NCI-H82 treated with DMSO at 0.1 percent for 48 hours (cell line): ENCODE results near the gene PHOX2A.

Source experiments
- DNase-seq: peaks from one replicate; lab custom pipeline; 2025; ENCODE audit not compliant: unreplicated experiment; lab: John Stamatoyannopoulos, UW

Gene PHOX2A

DNA sequence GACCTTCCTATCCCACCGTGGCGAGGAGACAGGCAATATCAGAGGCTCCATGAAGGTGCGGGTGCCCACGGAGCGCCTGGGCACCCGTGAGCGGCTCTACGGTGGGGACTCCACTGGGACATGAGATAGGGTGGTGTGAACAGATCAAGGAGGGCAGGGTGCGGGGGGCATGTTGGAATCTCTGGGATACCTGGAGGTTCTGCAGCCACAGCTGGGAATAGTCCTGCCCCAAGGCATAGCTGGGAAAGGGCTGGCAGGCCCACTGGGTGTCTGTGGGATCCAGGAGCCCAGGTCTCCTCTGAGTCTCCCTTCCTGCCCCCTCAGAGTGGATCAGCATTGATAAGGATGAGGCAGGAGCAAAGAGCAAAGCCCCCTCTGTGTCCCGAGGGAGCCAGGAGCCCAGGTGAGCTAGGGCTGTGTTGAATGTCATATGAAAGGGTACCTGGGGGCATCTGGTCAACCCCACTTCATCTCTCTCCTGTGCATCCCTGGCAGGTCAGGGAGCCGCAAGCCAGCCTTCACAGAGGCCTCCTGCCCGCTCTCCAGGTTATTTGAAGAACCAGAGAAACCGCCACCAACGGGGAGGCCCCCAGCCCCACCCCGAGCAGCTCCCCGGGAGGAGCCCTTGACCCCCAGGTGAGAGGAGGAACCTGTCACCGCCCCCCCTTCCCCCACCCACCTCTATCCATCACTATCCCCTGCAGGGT lies 8.5 kb downstream of the PHOX2A start:
- no peak for DNase-seq

DNA sequence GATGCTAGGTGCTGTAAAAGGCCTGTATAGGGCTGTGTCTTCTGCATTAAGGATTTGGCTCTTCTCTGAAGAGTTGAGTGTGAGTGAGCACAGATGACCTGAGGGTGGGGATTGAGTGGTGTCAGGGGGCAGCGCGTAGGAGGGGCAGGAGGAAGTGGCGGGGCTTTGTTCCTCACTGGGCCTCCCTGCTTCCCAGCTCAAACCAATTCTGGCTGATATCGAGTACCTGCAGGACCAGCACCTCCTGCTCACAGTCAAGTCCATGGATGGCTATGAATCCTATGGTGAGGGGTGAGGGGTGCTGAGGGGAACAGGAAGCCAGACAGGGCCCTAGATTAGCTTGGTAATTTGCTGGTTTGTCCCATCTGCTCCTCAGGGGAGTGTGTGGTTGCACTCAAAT lies 9.1 kb downstream of the PHOX2A start:
- no peak for DNase-seq

DNA sequence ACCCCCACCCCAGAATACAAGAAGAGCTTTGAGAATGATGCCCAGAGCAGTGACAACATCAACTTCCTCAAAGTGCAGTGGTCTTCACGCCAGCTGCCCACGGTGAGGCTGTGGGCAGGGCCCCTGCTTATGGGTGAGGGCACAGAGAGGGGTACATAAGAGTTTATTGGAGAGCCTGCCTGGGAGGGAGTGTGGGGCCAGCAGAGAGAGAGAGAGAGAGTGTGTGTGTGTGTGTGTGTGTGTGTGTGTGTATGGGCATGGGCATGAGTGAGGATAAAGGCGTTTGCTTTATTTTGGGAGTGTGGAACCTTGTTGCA lies 9.5 kb downstream of the PHOX2A start:
- no peak for DNase-seq

DNA sequence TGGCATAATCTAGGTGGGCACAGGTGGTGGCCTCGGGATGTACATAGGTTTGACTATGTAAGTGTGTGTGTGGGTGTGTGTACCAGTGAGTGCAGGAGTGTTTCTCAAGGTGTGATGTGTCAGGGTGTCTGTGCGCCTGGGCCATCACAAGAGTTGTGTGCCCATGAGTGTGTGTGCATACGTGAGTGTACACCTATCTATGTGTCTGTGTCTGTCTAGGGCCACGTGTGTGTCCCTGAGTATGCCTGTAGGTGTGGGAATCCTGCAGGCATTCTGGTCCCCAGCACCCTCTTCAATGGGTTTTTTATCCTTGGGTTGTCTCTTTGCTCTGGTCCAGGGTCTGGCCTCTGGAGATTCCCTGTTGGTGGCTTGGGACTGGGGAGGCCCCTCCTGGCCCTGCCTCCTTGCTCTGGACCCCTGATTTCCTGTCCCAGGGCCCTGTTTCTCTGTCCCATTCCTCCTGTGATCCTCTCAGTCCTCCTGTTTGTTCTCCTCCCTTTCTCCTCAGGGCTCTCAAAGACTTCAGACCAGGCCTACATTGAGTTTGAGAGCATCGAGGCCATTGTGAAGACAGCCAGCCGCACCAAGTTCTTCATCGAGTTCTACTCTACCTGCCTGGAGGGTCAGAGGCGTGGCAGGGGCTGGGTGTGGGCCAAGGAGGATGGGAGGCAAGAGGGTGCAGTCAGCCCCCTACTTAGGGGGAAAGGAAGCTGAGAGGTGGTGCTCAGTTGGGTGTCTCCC lies 10.0 kb downstream of the PHOX2A start:
- DNase-seq = no peak

DNA sequence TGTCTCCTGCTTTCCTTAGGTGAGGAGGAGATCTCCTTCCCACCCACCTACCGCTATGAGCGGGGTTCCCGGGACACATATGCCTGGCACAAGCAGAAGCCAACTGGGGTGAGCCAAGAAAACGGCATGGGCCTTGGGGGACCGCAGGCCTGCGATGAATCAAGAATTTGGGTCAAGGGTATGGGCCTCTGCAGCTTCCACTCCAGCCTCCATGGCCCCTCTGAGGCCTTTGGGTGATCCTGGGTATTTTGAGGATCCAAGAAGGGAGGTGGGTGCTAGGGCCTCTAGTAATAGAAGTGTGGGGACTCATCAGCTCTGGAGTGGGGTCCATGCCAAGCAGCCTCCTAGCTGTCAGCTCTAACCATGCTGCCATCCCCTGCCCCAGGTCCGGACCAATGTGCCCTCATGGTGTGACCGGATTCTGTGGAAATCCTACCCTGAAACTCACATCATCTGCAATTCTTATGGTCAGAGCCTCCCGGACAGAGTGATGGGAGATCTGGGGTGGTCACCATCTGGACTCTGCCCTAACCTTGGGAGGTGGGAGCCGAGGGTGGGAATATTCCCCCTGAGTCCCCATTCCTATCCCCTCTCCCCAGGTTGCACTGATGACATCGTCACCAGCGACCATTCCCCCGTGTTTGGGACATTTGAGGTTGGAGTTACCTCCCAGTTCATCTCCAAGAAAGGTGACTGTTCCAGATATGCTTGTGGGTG lies 10.8 kb downstream of the PHOX2A start:
- DNase-seq = no peak

DNA sequence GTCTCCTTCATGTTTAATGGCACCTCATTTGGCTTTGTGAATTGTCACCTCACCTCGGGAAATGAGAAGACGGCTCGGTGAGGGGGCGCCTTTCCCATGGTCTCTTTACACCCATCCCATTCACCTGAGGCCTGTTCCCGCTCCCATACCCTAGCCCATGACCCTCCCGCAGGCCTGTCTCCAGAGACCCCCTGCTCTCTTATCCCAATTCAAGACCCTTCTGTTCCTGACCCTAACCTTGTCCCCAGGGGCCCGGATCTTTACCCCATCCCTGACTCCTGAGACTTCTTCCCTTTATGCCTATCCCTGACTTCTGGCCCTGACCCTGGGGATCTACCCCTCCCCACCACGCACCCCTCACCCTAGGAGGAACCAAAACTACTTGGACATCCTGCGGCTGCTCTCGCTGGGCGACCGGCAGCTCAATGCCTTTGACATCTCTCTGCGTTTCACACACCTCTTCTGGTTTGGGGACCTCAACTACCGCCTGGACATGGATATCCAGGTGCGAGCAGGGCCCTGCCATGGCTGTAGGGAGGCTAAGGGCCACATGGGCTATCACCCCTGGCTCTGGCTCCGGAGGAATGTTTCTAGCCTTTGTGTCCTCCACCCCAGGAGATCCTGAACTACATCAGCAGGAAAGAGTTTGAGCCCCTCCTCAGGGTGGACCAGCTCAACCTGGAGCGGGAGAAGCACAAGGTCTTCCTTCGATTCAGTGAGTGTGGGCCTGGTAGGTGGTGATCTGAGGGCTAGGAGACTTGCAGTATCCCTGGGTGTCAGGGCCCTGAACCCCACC lies 11.5 kb downstream of the PHOX2A start:
- DNase-seq = no peak

DNA sequence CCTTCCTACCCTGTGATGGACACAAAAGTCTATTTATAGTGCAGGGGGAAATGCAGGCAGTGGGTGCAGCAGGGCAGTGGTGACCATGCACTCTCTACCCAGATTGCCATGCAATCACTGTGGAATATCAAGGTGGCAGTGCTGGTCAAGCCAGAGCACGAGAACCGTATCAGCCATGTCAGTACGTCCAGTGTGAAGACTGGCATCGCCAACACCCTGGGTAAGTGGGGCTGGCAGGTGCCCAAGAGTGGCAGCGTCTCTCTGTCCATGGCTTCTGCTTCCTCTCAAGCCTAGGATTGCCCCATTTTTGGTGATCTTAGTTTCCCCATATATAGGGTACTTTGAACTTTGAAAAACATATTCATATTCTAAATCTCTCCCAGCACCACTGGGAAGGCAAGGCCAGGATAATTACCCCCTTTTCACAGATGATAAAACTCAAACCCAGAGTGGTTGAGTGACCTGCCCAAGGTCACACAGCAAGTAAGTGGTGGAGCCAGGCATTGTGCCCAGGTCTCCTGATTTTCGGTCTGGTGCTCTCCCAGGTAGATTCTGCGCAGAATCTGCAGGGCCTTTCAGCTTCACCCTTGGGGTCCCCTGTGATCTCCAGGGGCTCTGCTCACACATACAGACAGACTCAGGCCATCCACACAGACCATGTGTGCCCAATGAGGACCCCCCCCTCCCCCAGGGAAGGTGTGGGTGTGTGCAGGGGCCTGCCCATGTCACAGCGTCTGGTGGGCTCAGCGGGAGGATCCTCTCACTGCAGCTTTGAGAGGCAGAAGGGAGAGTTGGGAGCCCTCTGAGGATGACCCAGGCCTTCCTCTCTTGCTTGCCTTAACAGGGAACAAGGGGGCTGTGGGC lies 12.3 kb downstream of the PHOX2A start:
- DNase-seq = no peak

DNA sequence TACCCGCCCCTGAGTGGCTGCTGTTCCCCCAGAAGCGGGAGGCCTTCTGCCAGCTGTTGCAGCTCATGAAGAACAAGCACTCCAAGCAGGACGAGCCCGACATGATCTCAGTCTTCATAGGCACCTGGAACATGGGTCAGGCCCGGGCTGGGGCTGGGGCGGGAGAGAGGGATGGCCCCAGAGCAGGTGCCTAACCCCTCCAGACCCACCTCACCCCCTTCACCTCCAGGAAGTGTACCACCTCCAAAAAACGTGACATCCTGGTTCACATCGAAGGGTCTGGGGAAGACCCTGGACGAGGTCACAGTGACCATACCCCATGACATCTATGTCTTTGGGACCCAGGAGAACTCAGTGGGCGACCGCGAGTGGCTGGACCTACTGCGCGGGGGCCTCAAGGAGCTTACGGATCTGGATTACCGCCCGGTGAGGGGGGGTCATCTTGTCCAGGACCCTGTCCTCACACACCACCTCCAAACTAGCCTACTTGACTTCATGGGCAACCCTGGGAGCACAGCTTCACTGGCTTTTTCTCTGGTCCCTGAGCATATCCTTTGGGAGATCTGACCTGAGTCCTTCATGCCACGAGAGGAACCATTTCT lies 13.1 kb downstream of the PHOX2A start:
- no peak for DNase-seq

DNA sequence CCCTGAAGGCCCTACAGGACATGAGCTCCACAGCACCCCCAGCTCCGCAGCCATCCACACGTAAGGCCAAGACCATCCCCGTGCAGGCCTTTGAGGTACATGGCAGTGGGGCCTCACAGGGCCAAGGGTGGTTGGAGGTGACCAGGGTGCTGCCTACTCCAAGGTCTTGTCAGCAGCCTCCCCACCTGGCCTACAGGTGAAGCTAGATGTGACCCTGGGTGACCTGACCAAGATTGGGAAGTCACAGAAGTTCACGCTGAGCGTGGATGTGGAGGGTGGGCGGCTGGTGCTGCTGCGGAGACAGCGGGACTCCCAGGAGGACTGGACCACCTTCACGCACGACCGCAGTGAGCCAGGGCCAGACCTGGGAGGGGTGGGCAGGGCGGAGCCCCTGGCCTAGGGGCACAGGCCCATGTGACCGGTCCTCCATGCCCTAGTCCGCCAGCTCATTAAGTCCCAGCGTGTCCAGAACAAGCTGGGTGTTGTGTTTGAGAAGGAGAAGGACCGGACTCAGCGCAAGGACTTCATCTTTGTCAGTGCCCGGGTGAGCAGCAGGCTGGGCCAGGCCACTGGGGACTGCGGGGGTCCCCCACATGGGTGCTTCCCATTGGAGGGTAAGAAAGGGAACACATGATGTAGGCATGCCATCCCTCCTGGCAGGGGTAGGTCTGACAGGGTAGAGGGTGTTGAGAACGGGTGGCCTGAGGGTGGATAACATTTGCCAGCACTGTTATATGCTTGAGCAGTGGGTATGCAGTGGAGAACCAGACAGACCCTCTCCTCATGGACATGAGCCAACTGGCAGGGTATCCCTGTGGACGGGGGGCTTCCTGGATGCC lies 13.8 kb downstream of the PHOX2A start:
- DNase-seq = no peak

DNA sequence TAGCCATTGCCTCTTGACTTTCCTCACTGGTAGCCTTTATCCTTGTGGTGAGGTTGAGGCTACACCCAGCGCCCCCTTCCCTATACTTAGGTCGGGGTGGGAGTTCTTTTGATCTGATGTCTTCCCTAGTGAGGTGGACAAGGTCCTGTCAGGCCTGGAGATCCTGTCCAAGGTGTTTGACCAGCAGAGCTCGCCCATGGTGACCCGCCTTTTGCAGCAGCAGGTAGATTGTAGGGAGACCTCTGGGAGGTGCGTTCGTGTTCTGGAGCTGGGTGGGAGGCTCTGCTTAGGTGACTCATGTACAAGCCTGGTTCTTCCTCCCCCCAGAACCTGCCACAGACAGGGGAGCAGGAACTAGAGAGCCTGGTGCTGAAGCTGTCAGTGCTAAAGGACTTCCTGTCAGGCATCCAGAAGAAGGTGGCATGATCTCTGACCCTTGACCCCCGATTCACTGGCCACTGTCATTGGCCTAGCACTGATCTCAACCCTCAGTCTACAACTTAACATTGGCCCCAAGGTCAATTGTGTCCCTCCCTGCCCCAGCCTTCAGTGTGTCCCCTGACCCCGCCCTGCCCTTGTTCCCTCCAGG lies 14.5 kb downstream of the PHOX2A start:
- no peak for DNase-seq

DNA sequence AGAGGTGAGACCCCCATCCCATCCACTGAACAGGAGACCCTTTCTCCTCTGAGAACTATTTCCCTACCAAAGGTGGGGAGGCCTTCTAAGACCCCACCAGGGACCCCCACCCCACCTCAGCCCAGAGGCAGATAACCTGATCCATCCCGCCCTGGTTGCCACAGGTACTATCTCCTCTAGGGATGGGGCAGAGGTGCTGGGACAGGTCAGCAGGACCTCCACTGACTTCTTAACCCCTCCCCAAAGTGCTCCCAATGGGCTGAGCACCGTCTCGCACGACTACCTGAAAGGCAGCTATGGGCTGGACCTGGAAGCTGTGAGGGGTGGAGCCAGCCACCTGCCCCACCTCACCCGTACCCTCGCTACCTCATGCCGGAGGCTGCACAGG lies 15.1 kb downstream of the PHOX2A start:
- DNase-seq = no peak

DNA sequence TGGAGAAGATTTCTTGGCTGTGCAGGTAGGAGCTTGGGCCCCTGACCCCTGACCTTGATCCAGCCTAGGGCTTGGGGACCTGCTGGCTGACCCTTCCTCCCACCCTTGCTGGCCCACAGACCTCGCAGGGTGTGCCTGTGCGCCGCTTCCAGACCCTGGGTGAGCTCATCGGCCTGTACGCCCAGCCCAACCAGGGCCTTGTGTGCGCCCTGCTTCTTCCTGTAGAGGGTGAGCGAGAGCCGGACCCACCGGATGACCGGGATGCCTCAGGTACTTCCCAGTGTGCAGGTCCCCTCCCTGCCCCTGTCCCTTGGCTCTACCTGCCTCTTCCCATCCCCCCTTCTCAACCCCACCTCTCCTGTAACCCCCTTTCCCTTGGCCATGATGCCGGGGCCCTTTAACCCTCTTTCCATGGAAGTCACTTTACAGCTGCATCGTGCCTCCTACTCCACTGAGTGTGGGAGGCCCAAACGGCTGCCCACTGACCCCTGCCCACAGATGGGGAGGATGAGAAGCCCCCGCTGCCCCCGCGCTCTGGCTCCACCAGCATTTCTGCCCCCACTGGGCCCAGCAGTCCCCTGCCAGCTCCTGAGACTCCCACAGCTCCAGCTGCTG lies 15.6 kb downstream of the PHOX2A start:
- DNase-seq = no peak

DNA sequence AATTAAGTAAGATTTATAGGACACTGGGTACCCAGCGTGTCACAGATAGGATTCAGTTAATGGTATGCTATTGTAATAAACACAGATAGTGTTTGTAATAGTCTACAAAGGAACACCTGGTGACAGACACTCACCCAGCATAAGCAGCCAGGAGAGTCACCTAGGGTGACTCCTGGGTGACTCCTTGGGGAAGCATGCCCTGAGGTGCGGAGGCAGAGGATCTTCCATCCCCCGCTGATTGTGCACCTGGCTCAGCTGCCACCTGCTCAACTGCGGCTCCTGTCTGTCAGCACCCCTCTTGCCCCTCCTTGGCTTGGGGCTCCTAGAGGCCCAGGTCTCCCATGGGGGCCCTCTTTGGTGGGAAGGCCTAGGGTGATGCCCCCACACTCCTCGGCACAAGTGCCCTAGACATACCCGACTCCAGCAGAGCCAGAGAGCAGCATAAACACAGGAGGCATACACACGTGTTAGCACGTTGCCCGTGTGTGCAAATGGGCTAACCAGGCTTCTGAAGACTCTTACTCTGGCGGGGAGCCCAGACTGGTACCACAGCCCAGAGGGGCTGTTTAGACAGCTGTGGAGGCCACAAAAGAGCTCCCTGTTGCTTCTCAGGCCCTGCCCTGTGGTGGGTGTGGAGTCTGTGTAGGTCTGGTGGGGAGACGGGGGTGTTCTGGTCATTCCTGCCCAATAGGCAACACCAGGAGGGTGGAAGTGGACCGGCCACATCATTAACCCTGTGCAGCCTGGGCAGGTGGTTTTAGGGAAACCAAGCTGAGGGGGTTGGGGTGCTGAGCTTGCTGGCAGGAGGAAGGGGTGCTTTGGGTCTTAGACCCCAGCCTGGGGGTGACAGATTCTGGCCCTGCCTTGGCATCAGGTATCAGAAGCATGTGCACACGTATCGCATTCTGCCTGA lies 16.4 kb downstream of the PHOX2A start:
- no peak for DNase-seq

DNA sequence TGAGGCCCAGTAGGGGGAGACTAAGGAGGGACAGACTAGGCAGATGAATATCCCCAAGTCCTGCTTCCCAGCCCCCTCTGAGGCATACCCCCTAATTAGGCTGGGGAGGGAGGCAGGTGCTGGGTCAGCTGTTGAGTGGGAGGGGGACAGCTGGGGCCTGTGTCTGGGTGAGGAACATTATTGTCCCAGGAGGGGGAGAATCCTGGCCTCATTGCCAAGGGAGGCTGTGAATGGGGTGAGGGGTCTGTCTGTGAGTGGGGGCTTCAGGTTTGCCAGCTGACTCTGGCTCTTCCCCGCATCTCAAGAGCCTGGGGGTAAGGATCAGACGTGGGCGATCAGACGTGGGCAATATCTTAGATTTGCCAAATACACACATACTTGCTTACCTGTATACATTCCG lies 17.3 kb downstream of the PHOX2A start:
- DNase-seq = no peak

DNA sequence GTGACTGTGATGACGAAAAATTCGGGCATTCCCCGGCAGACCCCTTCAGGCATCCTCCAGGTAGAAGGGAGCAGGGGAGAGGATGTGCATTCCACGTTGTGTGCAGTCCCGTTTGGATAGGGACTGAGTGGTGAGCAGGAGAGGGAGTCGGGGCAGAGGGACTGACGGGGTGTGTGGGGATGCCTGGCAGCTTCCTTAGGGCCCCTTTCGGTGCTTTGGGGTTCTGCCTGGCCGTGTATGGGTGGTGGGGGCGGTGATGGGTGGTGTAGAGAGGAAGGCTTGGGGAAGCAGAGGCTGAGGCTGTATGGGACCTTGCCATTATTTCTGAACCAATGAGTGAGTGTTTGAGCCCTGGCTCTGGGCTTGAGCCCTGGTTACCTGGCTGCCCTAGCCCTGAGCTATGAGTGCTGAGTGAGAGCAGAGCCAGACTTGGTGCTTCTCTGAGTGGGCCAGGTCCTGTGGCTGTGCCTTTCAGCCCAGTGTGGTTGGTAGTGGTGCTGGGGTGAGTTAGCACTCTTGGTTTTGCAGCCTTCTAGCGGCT lies 18.5 kb downstream of the PHOX2A start:
- no peak for DNase-seq

DNA sequence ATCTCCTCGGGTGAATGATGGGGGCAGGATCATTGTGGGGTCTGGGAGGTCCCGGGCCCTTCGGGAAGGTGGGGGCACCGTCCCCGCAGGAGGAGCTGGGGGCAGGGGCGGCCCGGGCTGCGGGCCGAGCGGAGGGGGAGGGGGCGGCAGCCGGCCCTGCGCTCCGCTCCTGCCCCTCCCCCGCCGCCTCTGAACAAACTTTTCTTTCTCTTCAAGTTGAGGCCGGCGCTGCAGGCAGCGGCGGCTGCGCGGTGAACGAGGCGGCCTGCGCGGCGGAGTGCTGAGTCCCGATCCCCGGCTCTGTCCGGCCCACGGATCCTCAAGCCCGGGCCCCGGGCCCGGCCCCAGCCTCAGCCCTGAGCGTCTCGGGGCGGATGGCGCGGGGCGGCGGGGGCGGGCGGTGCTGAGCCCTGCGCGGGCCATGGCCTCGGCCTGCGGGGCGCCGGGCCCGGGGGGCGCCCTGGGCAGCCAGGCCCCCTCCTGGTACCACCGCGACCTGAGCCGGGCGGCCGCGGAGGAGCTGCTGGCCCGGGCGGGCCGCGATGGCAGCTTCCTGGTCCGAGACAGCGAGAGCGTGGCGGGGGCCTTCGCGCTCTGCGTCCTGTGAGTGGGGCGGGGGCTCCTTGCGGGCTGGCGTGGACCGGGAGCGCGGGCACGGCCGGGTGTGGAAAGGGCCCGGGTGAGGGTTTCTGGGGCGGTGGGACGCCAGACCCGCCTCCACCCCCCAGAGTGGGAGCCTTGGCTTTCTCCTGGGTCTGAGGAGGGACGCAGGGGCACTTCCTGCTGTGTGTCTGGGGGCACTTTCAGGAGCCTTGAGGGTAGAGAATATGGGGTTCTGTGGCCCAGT lies 19.2 kb downstream of the PHOX2A start, which contains the start of gene INPPL1:
TSS of gene INPPL1 (plus strand) at position 204 of the 847 bp plus-strand sequence. CDS start at position 422, 218 bp downstream.
- DNase-seq = no peak
